ENCODE data around the gene SCN10A. TPM values are rescaled to one million over a fixed set of nuclear protein-coding genes. Genes with fewer than 3 reads are reported as not detected.
A peak's percentile ranks its signal among the peaks of the same experiment; 100 is the strongest.

Gene SCN10A
- polyA plus RNA-seq, 1 of the 3 experiments (the other 2 are of a cell fraction) = not detected

DNA sequence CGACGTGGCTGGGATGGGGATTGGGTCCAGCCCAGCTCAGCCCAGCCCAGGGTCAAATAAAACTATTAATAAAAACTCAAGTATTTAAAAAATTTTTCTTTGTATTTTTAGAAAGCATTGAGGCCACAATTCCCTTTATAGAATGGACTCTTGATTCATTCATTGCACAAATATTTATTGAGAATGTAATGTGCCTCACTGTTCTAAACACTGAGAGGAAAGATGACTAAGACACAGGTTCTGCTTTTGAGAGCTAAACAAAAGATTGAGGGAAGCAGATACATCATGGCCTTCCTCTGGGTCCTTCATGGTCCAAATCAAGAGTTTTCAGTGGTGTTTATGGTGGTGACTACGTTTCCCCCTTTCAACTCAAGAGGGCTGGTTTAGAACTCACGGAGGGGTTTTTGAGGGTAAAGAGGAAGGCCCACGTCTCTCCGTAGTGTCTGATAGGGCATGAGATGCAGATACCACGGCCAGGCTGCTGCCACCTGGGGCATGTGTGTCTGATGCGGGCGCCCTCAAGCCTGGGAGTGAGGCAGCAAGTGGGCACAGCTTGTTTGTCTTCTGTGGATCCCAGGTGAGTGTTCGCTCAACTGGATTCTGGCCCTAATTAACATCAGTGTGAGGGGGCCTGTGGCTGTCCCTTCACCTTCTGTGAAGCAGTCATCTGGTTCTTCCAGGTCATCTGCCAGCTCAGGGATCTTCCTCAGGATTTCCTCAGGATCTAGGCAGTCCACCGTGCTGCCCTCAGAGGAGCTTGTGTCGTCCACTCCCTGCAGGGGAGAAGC lies 93.0 kb downstream of the SCN10A start:
- Histone ChIP-seq H3K4me2 (no peak overlapping the region), H3K27ac (ENCODE audit: low read depth in 2 of 2, low read length in 1 of 2) (peak overlapping the region in 1 of 2 experiments; percentile 93; a peak in 3 of 4 replicates), H2AFZ (ENCODE audit: low read depth) (no peak overlapping the region), H4K20me1 (ENCODE audit: insufficient read depth) (no peaks in the 10 kb centered on the region), H3K4me1 (ENCODE audit: control insufficient read depth in 1 of 2, insufficient read depth in 2 of 2, low read depth in 1 of 2, low read length in 1 of 2) (peaks cover 0 to 42% of the 10 kb centered on the region in 2 experiments; a peak in 3 of 4 replicates), H3K27me3 (ENCODE audit: insufficient read depth) (no peaks in the 10 kb centered on the region), H3K9me2 (no peaks in the 10 kb centered on the region), H3K79me2 (ENCODE audit: insufficient read depth) (no peaks in the 10 kb centered on the region), H3K4me3 (ENCODE audit: low read depth in 2 of 2, low read length in 1 of 2) (no peak overlapping the region), H3K9ac (no peak overlapping the region), H3K36me3 (replicated peaks in 1 of 2; ENCODE audit: control insufficient read depth in 1 of 2, insufficient read depth in 2 of 2, low read length in 1 of 2) (no peaks in the 10 kb centered on the region), H3F3A (replicated peaks; ENCODE audit: insufficient read depth) (peaks cover 4% of the 10 kb centered on the region), H3K9me3 (no peaks in the 10 kb centered on the region)
- no peak for DNase-seq
- TF ChIP-seq JUND (IDR thresholded peaks at IDR 0.05) (0 out of 2 replicates have a peak, but pooled peaks have one; percentile 16), FOSL2 (IDR thresholded peaks at IDR 0.05; ENCODE audit: borderline replicate concordance, low read depth) (peak; percentile 50; the same call in 1 of the 2 replicates), MEF2A (IDR thresholded peaks at IDR 0.05; ENCODE audit: borderline replicate concordance, low read depth) (peak; percentile 72; the same call in 1 of the 2 replicates), TCF12 (IDR thresholded peaks at IDR 0.05) (peak; percentile 20; the same call in 1 of the 2 replicates), RXRA (IDR thresholded peaks at IDR 0.05; ENCODE audit: borderline replicate concordance, low read depth) (no peak)
- WGBS (ENCODE audit: low lambda C conversion rate) = 51% methylated on average over 6 of the region's 12 CpGs
- POLR2A ChIA-PET = no interaction called here
- CTCF ChIA-PET = interaction anchor here (0.6 to 7.6 kb wide), 8 partner anchors 16 to 308 kb away, joined by 3 to 38 read pairs (median 3); no protein-coding TSS in a partner anchor

DNA sequence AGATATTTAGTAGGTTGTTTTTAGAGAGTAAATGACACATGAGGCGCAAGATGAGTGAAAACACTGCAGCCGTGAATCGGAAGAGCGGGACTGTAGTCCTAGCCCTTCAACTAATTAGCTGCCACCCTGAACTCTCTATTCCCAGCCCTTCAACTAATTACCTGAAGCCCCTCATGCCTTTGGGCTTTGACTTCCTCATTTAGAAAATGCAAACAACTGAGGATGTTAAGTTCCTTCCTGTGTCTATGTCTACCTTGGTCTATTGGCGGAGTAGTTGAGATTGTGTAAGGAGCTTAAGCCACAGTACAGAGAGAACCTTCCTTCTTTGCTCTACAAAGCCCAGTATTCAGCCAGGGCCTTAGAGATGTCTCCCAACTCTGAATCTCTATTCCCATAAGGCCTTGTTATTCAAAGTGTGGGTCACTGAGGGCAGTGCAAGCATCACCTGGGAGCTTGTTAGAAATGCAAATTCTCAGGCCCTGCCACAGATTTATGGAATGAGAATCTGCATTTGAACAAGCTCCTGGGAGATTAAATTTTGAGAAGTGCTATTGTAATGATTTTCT lies 94.7 kb downstream of the SCN10A start:
- no peaks in the 10 kb centered on the region for H3K9me2 ChIP-seq
- H3K9ac ChIP-seq = no peak overlapping the region
- DNase-seq = no peak
- 79% methylated on average over 5 of the region's 5 CpGs for WGBS (ENCODE audit: low lambda C conversion rate)
- no peaks in the 10 kb centered on the region for H3K9me3 ChIP-seq
- no peaks in the 10 kb centered on the region for H3K79me2 ChIP-seq (ENCODE audit: insufficient read depth)
- H3K36me3 ChIP-seq (replicated peaks in 1 of 2; ENCODE audit: control insufficient read depth in 1 of 2, insufficient read depth in 2 of 2, low read length in 1 of 2) = no peaks in the 10 kb centered on the region
- no peaks in the 10 kb centered on the region for H3K27me3 ChIP-seq (ENCODE audit: insufficient read depth)
- H3K4me3 ChIP-seq (ENCODE audit: low read depth in 2 of 2, low read length in 1 of 2) = no peak overlapping the region
- ChIA-PET POLR2A (no interaction called here), CTCF (interaction anchor here (0.8 to 7.6 kb wide), 3 partner anchors 18 to 200 kb away, joined by 5 to 38 read pairs (median 5); no protein-coding TSS in a partner anchor)
- no peak overlapping the region for H3K27ac ChIP-seq (ENCODE audit: low read depth in 2 of 2, low read length in 1 of 2)
- H3F3A ChIP-seq (replicated peaks; ENCODE audit: insufficient read depth) = peaks cover 4% of the 10 kb centered on the region
- no peak overlapping the region for H3K4me2 ChIP-seq
- H2AFZ ChIP-seq (ENCODE audit: low read depth) = no peak overlapping the region
- peaks cover 0 to 37% of the 10 kb centered on the region in 2 experiments; a peak in 3 of 4 replicates for H3K4me1 ChIP-seq (ENCODE audit: control insufficient read depth in 1 of 2, insufficient read depth in 2 of 2, low read depth in 1 of 2, low read length in 1 of 2)
- H4K20me1 ChIP-seq (ENCODE audit: insufficient read depth) = no peaks in the 10 kb centered on the region
- TF ChIP-seq TAF1 (IDR thresholded peaks at IDR 0.05; ENCODE audit: borderline replicate concordance, low read depth, low read length) = no peak
- no peak for TF ChIP-seq NRF1 (IDR thresholded peaks at IDR 0.05; ENCODE audit: low read depth, low read length)
- no peak for TF ChIP-seq RCOR1 (IDR thresholded peaks at IDR 0.05; ENCODE audit: low read length)
- TF ChIP-seq FOXJ3 (CRISPR knock-in tag; IDR thresholded peaks at IDR 0.05) = no peak
- no peak for TF ChIP-seq REST (IDR thresholded peaks at IDR 0.05; ENCODE audit: low read depth, low read length)
- no peak for TF ChIP-seq TCF12 (IDR thresholded peaks at IDR 0.05)
- TF ChIP-seq ZBTB33 (IDR thresholded peaks at IDR 0.05; ENCODE audit: borderline replicate concordance, low read depth) = no peak
- TF ChIP-seq NFIC (IDR thresholded peaks at IDR 0.05; ENCODE audit: borderline replicate concordance) = no peak
- no peak for TF ChIP-seq MXI1 (IDR thresholded peaks at IDR 0.05; ENCODE audit: low read depth, low read length)
- no peak for TF ChIP-seq YY1 (IDR thresholded peaks at IDR 0.05; ENCODE audit: low read depth)
- no peak for TF ChIP-seq MEF2A (IDR thresholded peaks at IDR 0.05; ENCODE audit: borderline replicate concordance, low read depth)

All from SK-N-SH (cell line).